Mammary microvascular endothelial cell (primary cell): Measurements from ENCODE around the gene PHF21B. TPM values are rescaled to one million over a fixed set of nuclear protein-coding genes. Genes with fewer than 3 reads are reported as not detected.

Experiments
- total RNA-seq: library from RNA; depleted of rRNA; stranded (reverse); fragments of >200 nt; gene quantifications from 2 replicates; pipeline ENCODE4 v1.2.3, GENCODE V29; 2015

PHF21B gene
- not detected in 2 replicates for total RNA-seq

DNA sequence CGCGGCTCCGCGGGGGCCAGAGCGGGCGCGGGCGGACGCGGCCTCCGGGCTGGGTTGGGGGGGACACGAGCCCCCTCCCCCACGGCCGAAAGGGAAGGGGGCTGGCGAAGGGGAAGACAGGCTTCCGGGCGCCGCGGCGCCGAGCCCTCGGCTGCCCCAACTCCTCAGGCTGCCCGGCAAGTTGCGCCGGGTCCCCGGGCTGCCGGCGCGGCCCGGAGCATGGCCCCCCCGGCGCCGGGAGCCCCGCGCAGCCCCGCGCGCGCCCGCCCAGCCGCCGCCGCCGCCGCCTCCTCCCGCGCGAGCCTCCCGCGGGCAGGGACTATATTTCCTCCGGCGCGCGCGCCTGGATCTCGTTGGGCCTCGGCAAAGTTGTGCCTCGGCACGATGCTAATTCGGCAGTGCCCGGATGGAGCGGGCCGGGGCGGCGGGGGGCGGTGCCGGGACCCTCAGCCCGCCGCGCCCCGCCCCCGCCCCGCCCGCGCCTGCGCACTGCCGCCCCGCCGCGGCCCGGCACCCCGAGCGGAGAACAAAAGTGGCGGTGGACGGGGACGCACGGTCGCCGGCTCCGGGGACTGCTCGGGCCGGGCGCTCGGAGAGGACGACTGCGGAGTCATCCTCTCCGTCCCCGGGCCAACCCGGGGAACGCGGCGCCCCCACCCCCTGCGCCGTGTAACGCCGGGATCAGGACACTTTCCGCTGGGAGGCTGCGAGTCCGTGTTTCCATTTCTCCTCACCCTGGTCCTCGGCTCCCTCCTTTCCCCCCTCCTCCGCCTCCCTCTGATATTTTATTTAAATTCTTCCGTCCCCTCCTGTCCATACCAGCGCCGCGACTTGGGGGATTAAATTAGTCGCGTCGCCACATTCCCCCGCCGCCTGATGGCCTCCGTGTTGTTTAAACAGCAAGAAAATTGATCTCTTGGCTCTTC lies at the start of gene PHF21B:
TSS of gene PHF21B (minus strand) at position 400 of the 926 bp plus-strand sequence. CDS start 456 bp downstream, outside the sequence.

Other genes starting within 250 kb of the PHF21B start
- 48.5 and 62.1 TPM in 2 replicates for gene NUP50, start 153.9 kb upstream of the PHF21B start, total RNA-seq
- 29.0 and 49.7 TPM in 2 replicates for gene KIAA0930, start 230.9 kb upstream of the PHF21B start, total RNA-seq